Stimulated activated naive CD8-positive, alpha-beta T cell treated with anti-CD3 and anti-CD28 coated beads, Interleukin-15, Interleukin-2, amounts not matched to agents 100 ng/mL and 50 ng/mL, for 24 hours (primary cell): ENCODE results near the gene ABLIM2.

Experiments used
- H3K27ac Mint-ChIP-seq: one replicate; pipeline ENCODE4 v1.8.0; 2021; ENCODE audit warnings: mild to moderate bottlenecking, mixed read lengths
- H3K27me3 Mint-ChIP-seq: one replicate; pipeline ENCODE4 v1.8.0; 2021; ENCODE audit warnings: mixed read lengths
- H3K36me3 Mint-ChIP-seq: one replicate; pipeline ENCODE4 v1.8.0; 2021; ENCODE audit warnings: low read depth, mixed read lengths
- H3K4me1 Mint-ChIP-seq: one replicate; pipeline ENCODE4 v1.8.0; 2021; ENCODE audit warnings: low read depth, mixed read lengths
- H3K4me3 Mint-ChIP-seq: one replicate; pipeline ENCODE4 v1.8.0; 2021; ENCODE audit warnings: mild to moderate bottlenecking, mixed read lengths
- H3K9me3 Mint-ChIP-seq: one replicate; pipeline ENCODE4 v1.8.0; 2021; ENCODE audit warnings: mixed read lengths

The ABLIM2 gene

GRCh38 chr4:7979652-7979968 is 179.0 kb downstream of the ABLIM2 start:
- peaks cover 4% of the 10 kb centered on the region for H3K4me1 Mint-ChIP-seq
- peaks cover 8% of the 10 kb centered on the region for H3K27me3 Mint-ChIP-seq
- H3K36me3 Mint-ChIP-seq, result no peaks in the 10 kb centered on the region
- no peaks in the 10 kb centered on the region for H3K9me3 Mint-ChIP-seq
- no peak overlapping the region for H3K4me3 Mint-ChIP-seq
- no peak overlapping the region for H3K27ac Mint-ChIP-seq

- Mint-ChIP-seq H3K36me3 (no peaks in the 10 kb centered on the region), H3K4me3 (no peak overlapping the region), H3K27me3 (peaks cover 8% of the 10 kb centered on the region), H3K9me3 (no peaks in the 10 kb centered on the region), H3K27ac (no peak overlapping the region), H3K4me1 (peaks cover 4% of the 10 kb centered on the region)
Measured at GRCh38 chr4:7978907-7979651, 179.5 kb downstream of the ABLIM2 start.

GRCh38 chr4:7978489-7978888 is 180.1 kb downstream of the ABLIM2 start:
- no peak overlapping the region for H3K4me3 Mint-ChIP-seq
- peaks cover 8% of the 10 kb centered on the region for H3K27me3 Mint-ChIP-seq
- no peaks in the 10 kb centered on the region for H3K9me3 Mint-ChIP-seq
- peaks cover 8% of the 10 kb centered on the region for H3K4me1 Mint-ChIP-seq
- no peaks in the 10 kb centered on the region for H3K36me3 Mint-ChIP-seq
- no peak overlapping the region for H3K27ac Mint-ChIP-seq

- Mint-ChIP-seq H3K27me3 (peaks cover 5% of the 10 kb centered on the region), H3K4me3 (no peak overlapping the region), H3K4me1 (peaks cover 22% of the 10 kb centered on the region), H3K9me3 (no peaks in the 10 kb centered on the region), H3K36me3 (no peaks in the 10 kb centered on the region), H3K27ac (no peak overlapping the region)
Measured at GRCh38 chr4:7976634-7977033, 182.0 kb downstream of the ABLIM2 start.

- no peaks in the 10 kb centered on the region for H3K9me3 Mint-ChIP-seq
- peaks cover 29% of the 10 kb centered on the region for H3K4me1 Mint-ChIP-seq
- no peak overlapping the region for H3K27ac Mint-ChIP-seq
- H3K36me3 Mint-ChIP-seq, result no peaks in the 10 kb centered on the region
- peaks cover 5% of the 10 kb centered on the region for H3K27me3 Mint-ChIP-seq
- H3K4me3 Mint-ChIP-seq, result no peak overlapping the region
Measured at GRCh38 chr4:7976025-7976424, 182.6 kb downstream of the ABLIM2 start.

GRCh38 chr4:7974425-7974824 is 184.2 kb downstream of the ABLIM2 start:
- Mint-ChIP-seq H3K36me3 (no peaks in the 10 kb centered on the region), H3K9me3 (no peaks in the 10 kb centered on the region), H3K27ac (no peak overlapping the region), H3K4me3 (no peak overlapping the region), H3K4me1 (peaks cover 45% of the 10 kb centered on the region), H3K27me3 (peaks cover 2% of the 10 kb centered on the region)

GRCh38 chr4:7973545-7973981 is 185.1 kb downstream of the ABLIM2 start:
- Mint-ChIP-seq H3K36me3 (no peaks in the 10 kb centered on the region), H3K27ac (no peak overlapping the region), H3K4me1 (peaks cover 51% of the 10 kb centered on the region), H3K4me3 (peak overlapping the region; percentile 24), H3K27me3 (no peaks in the 10 kb centered on the region), H3K9me3 (no peaks in the 10 kb centered on the region)

- Mint-ChIP-seq H3K9me3 (no peaks in the 10 kb centered on the region), H3K36me3 (no peaks in the 10 kb centered on the region), H3K4me3 (peak overlapping the region; percentile 84), H3K27ac (peak overlapping the region; percentile 85), H3K4me1 (peaks cover 61% of the 10 kb centered on the region), H3K27me3 (no peaks in the 10 kb centered on the region)
Measured at GRCh38 chr4:7971881-7972500, 186.6 kb downstream of the ABLIM2 start.

- Mint-ChIP-seq H3K4me1 (peaks cover 63% of the 10 kb centered on the region), H3K36me3 (no peaks in the 10 kb centered on the region), H3K27ac (peak overlapping the region; percentile 74), H3K9me3 (no peaks in the 10 kb centered on the region), H3K27me3 (no peaks in the 10 kb centered on the region), H3K4me3 (peak overlapping the region; percentile 84)
Measured at GRCh38 chr4:7971159-7971631, 187.4 kb downstream of the ABLIM2 start.

GRCh38 chr4:7970361-7970946 is 188.2 kb downstream of the ABLIM2 start:
- H3K4me3 Mint-ChIP-seq, result peak overlapping the region; percentile 84
- peak overlapping the region; percentile 96 for H3K27ac Mint-ChIP-seq
- H3K27me3 Mint-ChIP-seq, result no peaks in the 10 kb centered on the region
- no peaks in the 10 kb centered on the region for H3K9me3 Mint-ChIP-seq
- no peaks in the 10 kb centered on the region for H3K36me3 Mint-ChIP-seq
- H3K4me1 Mint-ChIP-seq, result peaks cover 63% of the 10 kb centered on the region

- H3K9me3 Mint-ChIP-seq, result no peaks in the 10 kb centered on the region
- no peak overlapping the region for H3K4me3 Mint-ChIP-seq
- H3K27ac Mint-ChIP-seq, result peak overlapping the region; percentile 45
- H3K27me3 Mint-ChIP-seq, result no peaks in the 10 kb centered on the region
- H3K4me1 Mint-ChIP-seq, result peaks cover 76% of the 10 kb centered on the region
- H3K36me3 Mint-ChIP-seq, result no peaks in the 10 kb centered on the region
Measured at GRCh38 chr4:7968262-7968896, 190.2 kb downstream of the ABLIM2 start.

GRCh38 chr4:7967501-7968261 is 190.9 kb downstream of the ABLIM2 start:
- Mint-ChIP-seq H3K4me3 (no peak overlapping the region), H3K36me3 (no peaks in the 10 kb centered on the region), H3K27me3 (peaks cover 4% of the 10 kb centered on the region), H3K4me1 (peaks cover 78% of the 10 kb centered on the region), H3K9me3 (no peaks in the 10 kb centered on the region), H3K27ac (no peak overlapping the region)

- no peak overlapping the region for H3K4me3 Mint-ChIP-seq
- H3K4me1 Mint-ChIP-seq, result peaks cover 74% of the 10 kb centered on the region
- no peaks in the 10 kb centered on the region for H3K36me3 Mint-ChIP-seq
- no peak overlapping the region for H3K27ac Mint-ChIP-seq
- H3K27me3 Mint-ChIP-seq, result peaks cover 6% of the 10 kb centered on the region
- no peaks in the 10 kb centered on the region for H3K9me3 Mint-ChIP-seq
Measured at GRCh38 chr4:7967063-7967440, 191.6 kb downstream of the ABLIM2 start.

GRCh38 chr4:7966281-7967062 is 192.1 kb downstream of the ABLIM2 start:
- Mint-ChIP-seq H3K27ac (no peak overlapping the region), H3K4me3 (no peak overlapping the region)

More at GRCh38 chr4:7966281-7967062, 192.1 kb downstream of the ABLIM2 start:
- Mint-ChIP-seq H3K4me1 (peaks cover 74% of the 10 kb centered on the region), H3K36me3 (no peaks in the 10 kb centered on the region), H3K9me3 (no peaks in the 10 kb centered on the region), H3K27me3 (peaks cover 6% of the 10 kb centered on the region)
